GM19193 (cell line): ENCODE measurements around the gene GPX3.

Experiments
- POLR2A ChIP-seq: IDR thresholded peaks from 4 replicates; pipeline ENCODE4 v1.6.1; 2011; ENCODE audit not compliant: insufficient read depth, insufficient read length; ENCODE audit errors: extremely low read depth

GPX3 gene

DNA sequence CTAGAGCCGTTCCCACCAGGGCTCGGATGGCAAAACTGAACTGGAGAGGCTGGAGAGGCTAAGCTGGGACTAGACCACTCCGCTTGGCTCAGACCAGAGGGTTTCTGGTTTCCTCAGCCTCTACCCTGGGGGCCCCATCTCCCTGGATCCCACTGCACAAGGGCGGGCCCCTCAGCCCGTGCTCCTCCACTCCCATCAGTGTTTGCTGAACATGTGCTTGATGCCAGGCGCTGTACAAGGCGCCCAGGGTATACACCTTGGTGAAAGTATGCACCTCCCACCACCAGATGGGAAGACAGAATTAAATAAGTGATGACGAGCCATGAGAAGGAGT lies 18.0 kb downstream of the GPX3 start:
- TF ChIP-seq POLR2A = no peak

DNA sequence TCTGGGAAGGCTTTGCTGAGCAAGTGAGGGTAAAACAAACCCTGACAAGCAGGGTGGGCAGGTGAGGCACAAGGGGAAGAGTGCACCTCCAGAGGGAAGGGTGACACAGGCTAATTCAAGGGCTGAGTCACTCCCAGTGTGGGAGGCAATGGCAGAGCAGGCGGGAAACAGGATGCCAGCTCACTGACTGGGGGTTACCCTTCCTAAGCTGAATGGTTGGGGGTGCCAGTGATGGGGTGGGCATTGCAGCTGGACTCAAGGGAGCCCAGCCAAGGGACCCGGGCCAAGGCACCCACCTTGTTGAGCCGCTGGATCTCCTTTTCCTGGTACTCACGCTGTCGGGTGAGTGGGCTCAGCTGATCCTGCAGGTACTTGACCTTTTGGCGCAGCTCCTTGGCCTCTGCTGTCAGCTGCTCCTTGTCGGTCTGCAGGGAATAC lies 18.4 kb downstream of the GPX3 start:
- peak; percentile 4 for TF ChIP-seq POLR2A

DNA sequence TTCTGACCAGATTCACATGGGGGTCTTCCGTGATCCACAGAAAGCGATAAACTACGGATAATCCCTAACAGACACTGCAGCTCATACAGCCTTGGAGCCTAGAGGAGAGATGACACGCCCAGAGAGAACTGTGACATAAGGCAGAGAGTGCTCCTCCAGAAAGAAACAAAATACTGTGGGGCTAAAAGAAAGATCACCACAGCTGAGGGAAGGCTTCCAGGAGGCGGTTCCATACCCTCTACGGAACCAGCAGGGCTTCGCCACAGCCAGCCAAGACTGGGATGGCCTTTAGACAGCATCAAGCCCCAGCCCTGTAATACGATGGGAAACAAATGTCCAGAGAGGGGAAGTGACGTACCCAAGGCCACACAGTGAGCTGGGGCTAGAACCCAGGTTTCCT lies 19.3 kb downstream of the GPX3 start:
- no peak for TF ChIP-seq POLR2A

DNA sequence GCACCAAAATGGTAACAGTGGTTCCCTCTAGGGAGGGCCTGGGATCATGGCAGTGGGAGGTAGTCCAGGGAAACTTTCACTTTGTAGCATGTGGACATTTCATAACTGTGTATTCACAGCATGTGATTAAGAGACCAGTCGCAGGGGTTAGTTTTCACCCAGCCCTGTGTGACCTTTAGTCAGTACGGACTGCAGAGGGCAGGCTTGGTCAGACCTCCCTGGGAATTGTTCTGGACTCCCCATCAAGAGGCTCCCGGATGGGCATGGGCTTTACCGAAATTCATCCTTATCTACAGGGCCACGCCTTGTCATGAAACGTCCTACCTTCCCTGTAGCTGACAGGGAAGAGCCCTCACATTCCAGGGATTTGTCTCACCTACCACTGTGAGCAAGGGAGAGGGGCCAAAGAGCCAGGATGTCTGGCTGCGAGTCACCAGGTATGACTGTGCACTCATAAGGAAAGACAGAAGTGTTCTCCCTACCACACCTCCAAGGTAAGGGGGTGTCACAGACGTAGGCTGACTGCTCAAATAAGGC lies 19.9 kb downstream of the GPX3 start:
- TF ChIP-seq POLR2A = no peak

DNA sequence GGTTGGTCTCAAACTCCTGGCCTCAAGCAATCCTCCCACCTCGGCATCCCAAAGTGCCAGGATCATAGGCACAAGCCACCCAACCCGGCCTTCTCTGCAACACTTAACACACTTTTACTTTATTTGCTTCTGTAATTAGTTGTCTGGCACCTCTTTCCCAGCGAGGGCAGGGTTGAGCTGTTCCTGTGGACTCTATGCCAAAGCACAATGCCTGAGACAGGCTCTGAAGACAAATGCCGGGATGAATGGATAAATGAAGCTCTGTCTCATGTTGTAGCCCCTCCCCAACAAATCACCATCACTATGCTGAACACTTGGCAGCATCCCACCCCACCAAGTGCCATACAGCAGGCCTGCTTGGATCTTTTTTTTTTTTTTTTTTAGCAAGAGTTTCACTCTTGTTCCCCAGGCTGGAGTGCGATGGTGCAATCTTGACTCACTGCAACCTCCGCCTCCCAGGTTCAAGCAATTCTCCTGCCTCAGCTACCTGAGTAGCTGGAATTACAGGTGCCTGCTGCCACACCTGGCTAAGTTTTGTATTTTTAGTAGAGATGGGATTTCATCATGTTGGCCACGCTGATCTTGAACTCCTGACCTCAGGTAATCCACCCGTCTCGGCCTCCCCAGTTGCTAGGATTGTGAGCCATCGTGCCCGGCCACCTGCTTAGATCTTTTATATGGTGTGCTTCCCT lies 21.3 kb downstream of the GPX3 start:
- TF ChIP-seq POLR2A = no peak

DNA sequence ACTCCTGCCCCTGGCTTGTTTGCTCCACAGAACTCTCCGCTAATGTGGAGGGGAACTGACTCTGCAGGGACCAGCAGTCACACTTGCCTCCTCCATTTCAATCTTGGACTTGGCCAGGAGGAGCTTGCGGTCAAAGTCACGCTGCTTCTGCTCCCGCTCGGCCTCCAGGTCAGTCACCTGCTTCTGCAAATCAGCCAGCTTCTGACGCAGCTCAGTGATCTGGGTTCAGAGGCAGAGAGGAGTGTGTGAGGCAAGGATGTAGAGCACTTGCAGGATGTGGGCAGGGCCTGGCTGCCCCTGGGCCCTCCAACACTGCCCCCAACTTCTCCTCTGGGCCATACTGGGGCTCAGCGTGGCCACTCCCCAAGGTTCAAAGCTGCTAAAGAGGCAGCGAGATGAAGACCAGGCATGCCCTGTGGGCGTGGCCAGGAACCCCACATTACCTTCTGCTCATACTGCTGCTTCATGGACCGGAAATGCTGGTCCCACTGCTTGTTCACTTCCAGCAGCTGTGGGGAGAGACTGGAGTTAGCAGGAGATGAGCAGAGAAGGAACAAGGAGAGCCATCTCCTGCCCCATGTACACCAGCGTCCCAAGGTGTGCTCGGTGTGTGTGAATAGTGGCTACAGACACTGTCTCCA lies 22.2 kb downstream of the GPX3 start:
- TF ChIP-seq POLR2A = no peak

DNA sequence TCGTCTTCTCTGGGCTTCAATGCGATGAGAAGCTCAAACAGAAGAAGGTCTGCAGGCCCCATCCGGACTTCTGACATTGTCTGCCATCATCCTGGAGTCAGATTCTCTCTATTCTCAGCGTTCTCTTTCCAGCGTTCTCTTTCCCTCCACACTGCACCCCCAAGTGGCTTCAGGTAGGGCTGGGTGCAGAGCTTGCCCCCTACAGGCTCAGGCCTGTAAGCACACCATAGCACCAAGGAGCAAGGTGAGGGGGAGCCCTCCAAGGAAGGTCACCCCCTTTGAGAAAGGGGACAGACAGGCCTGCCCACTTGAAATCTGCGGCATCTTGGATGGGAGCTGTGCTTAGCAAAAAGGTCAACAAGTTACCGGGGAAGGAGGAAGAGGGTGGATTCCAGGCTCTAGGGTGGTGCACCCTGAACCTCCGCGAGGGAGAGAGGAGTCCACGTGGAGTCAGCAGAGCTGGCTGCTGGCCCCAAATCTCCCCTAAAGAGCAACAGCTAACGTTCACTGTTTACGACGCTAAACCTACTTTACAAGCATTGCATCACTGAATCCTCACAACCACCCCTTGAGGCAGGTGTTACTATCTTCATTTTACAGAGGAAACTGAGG lies 27.5 kb downstream of the GPX3 start:
- no peak for TF ChIP-seq POLR2A

DNA sequence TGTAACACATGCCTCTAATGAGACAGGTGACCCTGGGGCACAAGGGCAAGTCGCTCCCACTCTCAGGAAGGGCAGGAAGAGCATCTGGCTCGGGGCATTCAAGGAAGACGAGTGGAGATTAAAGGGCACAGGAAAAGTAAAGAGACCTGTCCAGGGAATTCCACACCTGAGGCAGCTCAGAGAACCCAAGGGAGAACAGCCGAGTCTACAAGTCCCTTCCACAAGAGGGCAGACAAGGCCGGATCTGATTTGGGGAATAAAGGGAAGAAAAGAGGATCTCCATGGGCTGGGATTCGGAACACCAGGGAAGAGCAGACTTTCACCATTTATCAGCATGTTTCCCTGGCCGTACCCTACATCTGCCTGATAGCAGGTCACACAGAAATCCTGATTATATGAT lies 28.1 kb downstream of the GPX3 start:
- TF ChIP-seq POLR2A = peak; percentile 20

DNA sequence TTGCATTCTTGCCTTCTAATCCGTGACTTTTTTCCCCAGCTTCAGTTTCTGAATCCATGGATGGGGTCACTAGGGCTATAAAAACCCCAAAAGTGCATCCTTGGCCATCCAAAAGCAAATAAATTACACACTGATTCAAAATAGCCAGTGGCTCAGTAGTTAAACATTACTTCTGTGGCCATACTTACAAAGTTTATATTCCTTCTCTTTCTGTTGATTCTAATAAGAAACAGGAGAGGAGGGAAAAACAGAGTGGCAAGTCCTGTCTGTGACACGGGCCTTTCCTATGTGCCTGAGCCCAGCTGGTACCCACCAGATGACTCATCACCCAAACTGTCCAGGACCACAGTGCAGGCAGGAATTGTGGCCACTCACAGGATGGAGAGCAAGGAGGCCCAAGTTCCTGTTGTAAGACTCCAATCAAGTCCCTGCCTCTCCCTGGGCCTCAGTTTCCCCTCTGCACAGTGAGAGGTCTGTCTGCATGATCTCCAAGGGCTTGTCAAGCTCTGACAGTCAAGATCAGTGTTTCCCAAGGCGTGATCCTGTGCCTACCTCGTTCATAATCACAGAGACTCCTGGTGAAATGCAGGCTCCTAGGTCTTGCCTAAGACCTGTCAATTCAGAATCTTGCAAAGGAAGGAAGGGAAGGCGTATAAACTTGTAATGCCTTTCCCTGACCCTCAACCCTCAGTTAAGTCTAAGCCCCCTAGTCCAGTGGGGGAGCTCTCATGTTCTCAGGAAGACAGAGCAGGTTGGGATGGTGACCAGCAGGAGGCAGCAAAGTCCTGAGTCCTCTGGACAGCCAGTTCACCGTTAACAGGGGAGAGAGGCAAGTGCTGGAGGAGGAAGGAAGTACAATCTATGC lies 30.9 kb downstream of the GPX3 start:
- TF ChIP-seq POLR2A = no peak

DNA sequence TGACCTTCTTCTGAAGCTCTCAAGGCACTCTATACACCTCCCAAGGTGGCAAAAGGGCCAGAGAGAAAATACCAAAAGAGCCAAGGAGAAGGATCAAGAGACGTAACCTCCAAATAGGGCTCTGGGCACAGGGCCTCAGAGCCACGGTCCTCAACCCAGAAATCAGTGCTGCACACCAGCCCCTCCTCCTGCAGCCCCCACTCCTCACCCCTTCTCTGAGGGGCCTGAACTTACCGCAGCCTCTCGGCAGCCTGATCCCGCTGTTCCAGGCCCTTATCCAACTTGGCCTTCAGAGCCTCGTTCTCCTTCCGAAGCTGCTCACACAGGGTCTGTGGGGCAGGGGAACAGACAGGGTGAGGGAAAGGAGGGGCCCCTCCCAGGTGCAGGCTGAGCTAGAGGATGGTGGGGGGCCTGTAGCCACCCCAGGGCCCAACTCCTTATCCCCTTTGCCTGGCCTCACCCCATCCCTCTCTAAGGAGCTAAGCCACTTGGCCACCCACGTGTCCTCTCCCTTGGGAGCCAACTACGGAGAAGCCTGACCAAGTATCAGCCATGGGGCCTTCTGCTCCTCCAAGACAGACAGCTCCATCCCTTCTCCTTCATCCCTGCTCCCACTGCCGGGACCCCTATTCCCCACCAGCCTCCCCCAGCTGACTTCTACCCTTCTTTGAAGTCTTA lies 31.7 kb downstream of the GPX3 start:
- no peak for TF ChIP-seq POLR2A

DNA sequence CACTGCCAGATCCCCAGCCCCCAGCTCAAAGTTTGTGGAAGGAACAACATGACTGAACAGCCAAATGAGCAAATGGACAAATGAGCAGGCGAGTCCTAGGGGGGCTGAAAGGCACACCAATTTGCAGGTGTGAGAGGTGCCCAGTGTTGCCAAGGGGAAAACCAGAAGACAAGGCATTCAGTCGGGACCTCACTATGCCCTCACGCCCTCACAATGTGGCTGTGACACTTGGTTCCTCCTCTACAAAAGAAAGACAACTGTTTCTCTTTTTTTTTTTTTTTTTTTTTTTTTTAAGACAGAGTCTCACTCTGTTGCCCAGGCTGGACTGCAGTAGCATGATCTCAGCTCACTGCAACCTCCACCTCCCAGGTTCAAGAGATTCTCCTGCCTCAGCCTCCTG lies 32.4 kb downstream of the GPX3 start:
- no peak for TF ChIP-seq POLR2A

DNA sequence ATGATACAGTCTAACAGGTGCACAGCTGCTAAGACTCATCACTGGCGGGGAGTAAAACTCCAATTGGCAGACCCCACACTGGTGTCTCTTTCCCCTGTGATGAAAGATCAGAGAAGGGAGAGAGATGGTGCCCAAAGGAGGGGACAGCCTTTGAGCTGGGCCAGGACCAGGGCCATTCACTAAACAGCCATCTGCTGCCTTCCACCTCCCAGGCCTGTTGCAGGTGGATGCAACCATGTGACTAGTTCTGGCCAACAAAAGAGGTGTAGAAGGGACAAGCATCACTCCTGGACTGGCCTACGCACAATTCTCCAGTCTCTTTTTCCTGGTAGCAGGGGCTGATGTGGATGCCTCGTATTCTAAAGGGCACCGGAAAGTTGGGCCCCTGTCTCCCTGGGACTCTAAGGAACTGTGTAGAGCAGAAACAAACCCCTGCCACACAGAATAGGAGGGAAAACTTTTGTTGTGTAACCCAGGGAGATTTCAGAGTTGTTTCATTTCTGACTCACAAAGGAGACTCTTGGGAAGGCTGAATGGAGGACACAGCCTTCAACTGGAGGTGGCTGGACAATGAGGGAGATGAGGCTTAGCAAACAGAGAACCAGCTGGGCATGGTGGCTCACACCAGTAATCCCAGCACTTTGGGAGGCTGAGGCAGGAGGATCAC lies 33.5 kb downstream of the GPX3 start:
- no peak for TF ChIP-seq POLR2A

DNA sequence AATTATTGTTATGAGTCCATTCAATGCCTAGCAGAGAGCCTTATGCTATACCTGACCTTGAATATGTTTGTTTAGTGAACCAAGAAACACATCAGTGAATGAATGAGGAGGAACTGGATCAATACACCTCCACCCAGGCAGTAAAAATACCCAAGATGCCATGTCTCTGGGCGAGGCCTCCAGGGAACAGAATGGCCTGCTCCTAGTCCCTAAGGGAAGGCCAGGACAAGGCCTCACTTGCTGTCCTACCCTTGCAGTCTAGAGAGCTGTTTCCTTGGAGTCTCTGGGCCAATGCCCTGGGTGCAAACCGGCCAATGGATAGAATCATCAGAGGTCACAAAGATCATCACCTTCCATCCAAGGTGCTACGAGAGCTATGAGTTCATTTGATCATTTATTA lies 34.3 kb downstream of the GPX3 start:
- no peak for TF ChIP-seq POLR2A

DNA sequence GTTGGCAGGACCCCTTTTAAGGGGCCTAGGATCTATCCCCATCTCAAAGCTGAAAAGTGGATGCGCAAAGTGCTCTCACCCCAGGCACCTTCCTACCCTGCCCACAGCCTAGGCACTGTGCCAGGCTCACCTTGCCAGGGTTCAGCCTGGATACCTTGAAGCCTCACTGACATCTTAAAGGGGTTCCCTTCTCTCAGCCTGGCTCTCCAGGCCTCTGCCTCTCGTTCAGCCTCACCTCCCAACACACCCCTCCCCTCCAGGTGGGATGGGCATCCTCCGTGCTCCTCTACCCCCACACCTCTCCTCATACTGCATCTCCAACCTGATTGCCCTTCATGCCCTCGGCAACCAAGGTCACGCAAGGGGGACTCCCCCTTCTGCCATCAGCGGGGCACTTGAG lies 34.9 kb downstream of the GPX3 start:
- TF ChIP-seq POLR2A = no peak
